Fibroblast of lung (primary cell): ENCODE measurements around the gene ANKRD28.

Experiments used
- CTCF ChIP-seq, 2 donors: IDR thresholded peaks in 1 of 2; conservative IDR thresholded peaks in 1 of 2; 1 replicate in 1 of 2; 2 replicates in 1 of 2; pipeline ENCODE4 v1.5.1; 2011 to 2012; ENCODE audit warnings: low read length in 2 of 2, control low read depth in 1 of 2, inconsistent platforms in 1 of 2, low read depth in 1 of 2, mild to moderate bottlenecking in 1 of 2
- EZH2 ChIP-seq: IDR thresholded peaks from 2 replicates; pipeline ENCODE4 v1.5.1; 2012; ENCODE audit warnings: low read length, control low read depth, mild to moderate bottlenecking; ENCODE audit errors: missing control alignments

- TF ChIP-seq CTCF (conservative IDR thresholded peaks at IDR 0.05 in 1 of 2, IDR thresholded peaks at IDR 0.05 in 1 of 2; ENCODE audit: low read depth in 1 of 2, low read length in 2 of 2), result no peak
- no peak for TF ChIP-seq EZH2
Measured at GRCh38 chr3:15766406-15766805, 31.4 kb downstream of the ANKRD28 start.
